ENCODE data around the gene AGXT2. TPM values are rescaled to one million over a fixed set of nuclear protein-coding genes. Genes with fewer than 3 reads are reported as not detected.

The AGXT2 gene
- total RNA-seq, 3 donors from 2014 or later (not counting 1 experiment from before 2014, with no cell fraction given): not detected

- ATAC-seq: no peak
- intact Hi-C loops (cut with micrococcal nuclease): no loop called here
Measured at GRCh38 chr5:35082530-35082929, 34.8 kb upstream of the AGXT2 start.

GRCh38 chr5:35081134-35081533 lies 33.4 kb upstream of the AGXT2 start:
- Histone ChIP-seq H3K4me1 (ENCODE audit: control insufficient read depth, insufficient read depth, low read length) (no peaks in the 10 kb centered on the region), H3K9me3 (ENCODE audit: control insufficient read depth, insufficient read depth, low read length) (no peaks in the 10 kb centered on the region), H3K36me3 (ENCODE audit: control insufficient read depth, insufficient read depth, low read length) (no peaks in the 10 kb centered on the region), H3K27me3 (ENCODE audit: control insufficient read depth, insufficient read depth, low read length) (no peaks in the 10 kb centered on the region), H3K27ac (ENCODE audit: low read length) (no peak overlapping the region), H3K4me3 (ENCODE audit: low read length) (no peak overlapping the region)
- TF ChIP-seq CTCF (IDR thresholded peaks at IDR 0.05): no peak
- DNase-seq (no peak), ATAC-seq (no peak)
- Mint-ChIP-seq H3K4me3 (no peak overlapping the region), H3K9me3 (no peaks in the 10 kb centered on the region), H3K36me3 (no peaks in the 10 kb centered on the region), H3K27me3 (ENCODE audit: low read depth in 2 of 2) (peaks cover 0 to 7% of the 10 kb centered on the region in 2 donors), H3K27ac (no peak overlapping the region), H3K4me1 (no peaks in the 10 kb centered on the region)
- WGBS (ENCODE audit: insufficient coverage): 83% methylated on average over 5 of the region's 6 CpGs
- intact Hi-C loops (cut with micrococcal nuclease): no loop called here

More at GRCh38 chr5:35082530-35082929, 34.8 kb upstream of the AGXT2 start:
- H3K36me3 ChIP-seq (ENCODE audit: control insufficient read depth, insufficient read depth, low read length): no peaks in the 10 kb centered on the region
- no peak overlapping the region for H3K27ac ChIP-seq (ENCODE audit: low read length)
- WGBS (ENCODE audit: insufficient coverage): 100% methylated on average over 2 of the region's 3 CpGs
- no peak for TF ChIP-seq CTCF (IDR thresholded peaks at IDR 0.05)
- H3K9me3 ChIP-seq (ENCODE audit: control insufficient read depth, insufficient read depth, low read length): no peaks in the 10 kb centered on the region
- Mint-ChIP-seq H3K27ac (no peak overlapping the region), H3K27me3 (ENCODE audit: low read depth in 2 of 2) (peaks cover 0 to 9% of the 10 kb centered on the region in 2 donors), H3K36me3 (no peaks in the 10 kb centered on the region), H3K9me3 (no peaks in the 10 kb centered on the region), H3K4me3 (no peak overlapping the region), H3K4me1 (no peaks in the 10 kb centered on the region)
- no peaks in the 10 kb centered on the region for H3K4me1 ChIP-seq (ENCODE audit: control insufficient read depth, insufficient read depth, low read length)
- H3K27me3 ChIP-seq (ENCODE audit: control insufficient read depth, insufficient read depth, low read length): no peaks in the 10 kb centered on the region
- no peak for DNase-seq
- no peak overlapping the region for H3K4me3 ChIP-seq (ENCODE audit: low read length)

GRCh38 chr5:35073160-35073559 lies 25.4 kb upstream of the AGXT2 start:
- H3K9me3 Mint-ChIP-seq: no peaks in the 10 kb centered on the region
- TF ChIP-seq CTCF (IDR thresholded peaks at IDR 0.05): no peak

GRCh38 chr5:35069188-35069587 lies 21.4 kb upstream of the AGXT2 start:
- WGBS (ENCODE audit: insufficient coverage): 100% methylated on average over 1 of the region's 1 CpG
- H3K27ac ChIP-seq (ENCODE audit: low read length): no peak overlapping the region
- no peaks in the 10 kb centered on the region for H3K4me1 ChIP-seq (ENCODE audit: control insufficient read depth, insufficient read depth, low read length)
- Mint-ChIP-seq H3K4me1 (no peaks in the 10 kb centered on the region), H3K4me3 (no peak overlapping the region), H3K27me3 (ENCODE audit: low read depth in 2 of 2) (no peaks in the 10 kb centered on the region), H3K27ac (no peak overlapping the region), H3K9me3 (no peaks in the 10 kb centered on the region), H3K36me3 (no peaks in the 10 kb centered on the region)
- H3K27me3 ChIP-seq (ENCODE audit: control insufficient read depth, insufficient read depth, low read length): no peaks in the 10 kb centered on the region
- no peaks in the 10 kb centered on the region for H3K9me3 ChIP-seq (ENCODE audit: control insufficient read depth, insufficient read depth, low read length)
- DNase-seq: no peak
- no peak overlapping the region for H3K4me3 ChIP-seq (ENCODE audit: low read length)
- no peak for ATAC-seq
- no peak for TF ChIP-seq CTCF (IDR thresholded peaks at IDR 0.05)
- no peaks in the 10 kb centered on the region for H3K36me3 ChIP-seq (ENCODE audit: control insufficient read depth, insufficient read depth, low read length)
- intact Hi-C loops (cut with micrococcal nuclease): no loop called here

More at GRCh38 chr5:35073160-35073559, 25.4 kb upstream of the AGXT2 start:
- Mint-ChIP-seq H3K36me3 (no peaks in the 10 kb centered on the region), H3K27ac (no peak overlapping the region), H3K4me1 (no peaks in the 10 kb centered on the region), H3K4me3 (no peak overlapping the region), H3K27me3 (ENCODE audit: low read depth in 2 of 2) (peaks cover 0 to 7% of the 10 kb centered on the region in 2 donors)
- Histone ChIP-seq H3K27me3 (ENCODE audit: control insufficient read depth, insufficient read depth, low read length) (no peaks in the 10 kb centered on the region), H3K4me1 (ENCODE audit: control insufficient read depth, insufficient read depth, low read length) (no peaks in the 10 kb centered on the region), H3K4me3 (ENCODE audit: low read length) (no peak overlapping the region), H3K36me3 (ENCODE audit: control insufficient read depth, insufficient read depth, low read length) (no peaks in the 10 kb centered on the region), H3K9me3 (ENCODE audit: control insufficient read depth, insufficient read depth, low read length) (no peaks in the 10 kb centered on the region), H3K27ac (ENCODE audit: low read length) (no peak overlapping the region)
- DNase-seq (no peak), ATAC-seq (no peak)
- 81% methylated on average over 3 of the region's 4 CpGs for WGBS (ENCODE audit: insufficient coverage)
- intact Hi-C loops (cut with micrococcal nuclease): no loop called here
